GM12872 (cell line): ENCODE measurements around the gene C14orf132.

ENCODE experiments used
- TF ChIP-seq, protein P1 (sequence below): IDR thresholded peaks from 3 replicates; pipeline ENCODE4 v1.5.1; 2011; ENCODE audit warnings: low read depth, mild to moderate bottlenecking, low read length, moderate library complexity; ENCODE audit not compliant: insufficient read depth

Gene C14orf132

DNA sequence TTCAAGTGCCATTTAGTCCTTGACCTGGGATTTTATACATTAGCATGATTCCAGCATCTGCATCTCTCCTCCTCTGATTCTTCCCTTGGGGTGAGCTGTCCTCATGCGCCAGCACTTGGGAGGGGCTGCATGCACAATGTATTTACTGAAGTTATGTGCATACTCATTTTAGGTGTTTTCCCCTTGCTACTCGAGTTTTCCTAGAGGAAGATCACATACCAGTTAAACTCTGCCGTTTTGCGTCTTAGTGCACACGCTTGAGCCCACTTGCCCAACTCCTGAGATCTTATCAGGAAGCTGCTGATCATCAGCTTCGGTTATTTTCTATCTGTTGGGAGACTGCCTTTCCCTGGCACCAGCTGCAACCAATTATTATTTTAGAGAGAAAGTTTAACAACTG is 78.8 kb downstream of the C14orf132 start:
- TF ChIP-seq, protein P1, sequence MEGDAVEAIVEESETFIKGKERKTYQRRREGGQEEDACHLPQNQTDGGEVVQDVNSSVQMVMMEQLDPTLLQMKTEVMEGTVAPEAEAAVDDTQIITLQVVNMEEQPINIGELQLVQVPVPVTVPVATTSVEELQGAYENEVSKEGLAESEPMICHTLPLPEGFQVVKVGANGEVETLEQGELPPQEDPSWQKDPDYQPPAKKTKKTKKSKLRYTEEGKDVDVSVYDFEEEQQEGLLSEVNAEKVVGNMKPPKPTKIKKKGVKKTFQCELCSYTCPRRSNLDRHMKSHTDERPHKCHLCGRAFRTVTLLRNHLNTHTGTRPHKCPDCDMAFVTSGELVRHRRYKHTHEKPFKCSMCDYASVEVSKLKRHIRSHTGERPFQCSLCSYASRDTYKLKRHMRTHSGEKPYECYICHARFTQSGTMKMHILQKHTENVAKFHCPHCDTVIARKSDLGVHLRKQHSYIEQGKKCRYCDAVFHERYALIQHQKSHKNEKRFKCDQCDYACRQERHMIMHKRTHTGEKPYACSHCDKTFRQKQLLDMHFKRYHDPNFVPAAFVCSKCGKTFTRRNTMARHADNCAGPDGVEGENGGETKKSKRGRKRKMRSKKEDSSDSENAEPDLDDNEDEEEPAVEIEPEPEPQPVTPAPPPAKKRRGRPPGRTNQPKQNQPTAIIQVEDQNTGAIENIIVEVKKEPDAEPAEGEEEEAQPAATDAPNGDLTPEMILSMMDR: no peak

DNA sequence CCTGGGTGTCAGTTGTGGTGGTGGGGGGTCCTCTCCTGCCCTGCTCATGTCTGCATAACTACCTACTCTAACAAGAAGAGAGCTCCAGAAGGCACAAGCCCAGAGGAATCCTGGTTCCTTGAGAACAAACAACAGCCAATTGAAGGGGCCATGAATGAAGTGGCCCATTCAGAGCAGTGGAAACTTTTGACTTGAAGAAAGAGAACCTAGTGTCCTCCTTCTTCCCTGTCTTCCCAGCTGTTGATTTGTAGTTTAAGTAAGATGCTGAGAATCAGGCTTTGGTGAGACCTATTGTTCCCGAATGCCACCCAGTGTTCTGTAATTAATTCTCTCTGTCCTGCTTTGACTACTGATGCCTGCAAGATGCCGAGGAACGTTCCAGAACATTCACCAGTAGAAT is 79.2 kb downstream of the C14orf132 start:
- TF ChIP-seq, protein P1: no peak

DNA sequence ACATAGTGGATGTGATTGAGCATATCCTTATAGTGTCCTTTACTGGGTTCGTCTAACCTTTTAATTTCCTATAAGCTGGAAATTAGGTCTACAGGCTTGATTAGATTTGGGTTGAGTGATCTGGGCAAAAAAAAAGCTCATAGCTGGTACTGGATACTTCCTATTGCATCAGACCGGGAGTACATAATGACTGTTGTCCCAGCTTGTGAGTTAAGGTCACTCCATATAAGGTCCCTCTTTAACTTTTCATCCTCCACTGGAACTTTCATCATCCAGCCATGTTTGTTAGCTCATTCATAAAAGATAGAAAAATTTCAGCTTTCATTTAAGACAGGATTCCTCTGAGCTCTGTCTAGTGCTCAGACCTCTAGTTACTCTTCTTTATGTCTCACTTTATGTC is 80.8 kb downstream of the C14orf132 start:
- TF ChIP-seq, protein P1: no peak

DNA sequence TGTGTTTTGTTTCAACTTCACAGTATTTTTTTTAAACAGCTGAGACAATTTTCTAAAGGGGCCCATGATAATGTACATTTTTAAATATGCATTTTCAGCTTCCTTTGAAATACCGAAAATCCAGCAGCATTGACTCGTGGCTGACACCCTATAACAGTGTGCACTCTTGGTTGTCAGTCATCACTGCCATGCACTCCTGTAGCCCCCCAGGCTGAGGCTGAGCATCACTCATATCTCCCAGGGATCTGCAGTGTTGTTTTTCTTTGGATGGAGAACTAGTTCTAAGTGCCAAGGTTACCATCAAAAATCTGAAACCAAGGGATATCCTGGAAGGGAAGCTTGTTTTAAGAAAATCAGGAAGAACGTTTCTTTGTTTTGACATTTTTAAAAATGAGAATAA is 81.2 kb downstream of the C14orf132 start:
- TF ChIP-seq, protein P1: no peak

DNA sequence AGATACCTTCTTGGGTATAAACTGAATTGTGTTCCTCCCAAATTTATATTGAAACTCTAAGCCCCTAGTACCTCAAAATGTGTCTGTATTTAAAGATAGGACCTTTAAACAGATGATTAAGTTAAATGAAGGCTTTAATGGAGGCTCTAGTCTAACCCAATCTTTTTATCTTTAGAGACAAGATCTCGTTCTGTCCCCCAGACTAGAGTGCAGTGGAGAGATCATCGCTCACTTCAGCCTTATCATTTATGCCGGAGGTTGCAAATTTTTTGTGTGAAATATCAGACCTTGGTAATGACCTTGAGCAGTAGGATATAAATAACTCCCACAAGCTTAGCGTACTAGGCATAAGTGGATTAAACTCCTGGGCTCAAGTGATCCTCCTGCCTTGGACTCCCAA is 81.8 kb downstream of the C14orf132 start:
- TF ChIP-seq, protein P1: no peak

DNA sequence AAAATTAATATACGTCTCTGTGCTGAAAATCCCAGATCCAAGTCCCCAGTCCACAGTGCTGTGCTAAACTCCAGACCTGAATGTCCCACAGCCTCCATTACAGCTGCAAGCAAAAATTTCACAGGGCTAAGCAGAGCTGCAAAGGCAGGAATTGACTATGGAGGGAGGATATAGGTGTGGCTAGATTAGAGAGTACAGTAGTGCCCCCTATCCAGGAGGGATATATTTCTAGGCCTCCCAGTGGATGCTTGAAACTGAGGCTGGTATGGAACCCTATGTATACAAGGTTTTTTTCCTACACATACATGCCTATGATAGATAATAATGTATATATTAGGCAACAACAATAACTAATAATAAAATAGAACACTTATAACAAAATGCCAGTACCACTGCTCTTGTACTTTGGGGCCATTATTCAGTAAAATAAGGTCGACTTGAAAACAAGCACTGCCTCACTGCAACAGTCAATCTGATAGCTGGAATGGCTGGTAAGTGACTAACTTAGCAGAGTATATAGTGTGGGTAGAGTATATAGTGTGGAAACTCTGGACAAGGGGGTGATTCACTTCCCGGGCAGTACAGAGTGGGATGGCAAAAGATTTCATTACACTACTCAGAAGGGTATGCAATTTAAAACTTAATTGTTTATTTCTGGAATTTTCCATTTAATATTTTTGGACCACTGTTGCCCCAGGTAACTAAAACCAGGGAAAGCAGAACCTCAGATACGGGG is 82.7 kb downstream of the C14orf132 start:
- TF ChIP-seq, protein P1: no peak

DNA sequence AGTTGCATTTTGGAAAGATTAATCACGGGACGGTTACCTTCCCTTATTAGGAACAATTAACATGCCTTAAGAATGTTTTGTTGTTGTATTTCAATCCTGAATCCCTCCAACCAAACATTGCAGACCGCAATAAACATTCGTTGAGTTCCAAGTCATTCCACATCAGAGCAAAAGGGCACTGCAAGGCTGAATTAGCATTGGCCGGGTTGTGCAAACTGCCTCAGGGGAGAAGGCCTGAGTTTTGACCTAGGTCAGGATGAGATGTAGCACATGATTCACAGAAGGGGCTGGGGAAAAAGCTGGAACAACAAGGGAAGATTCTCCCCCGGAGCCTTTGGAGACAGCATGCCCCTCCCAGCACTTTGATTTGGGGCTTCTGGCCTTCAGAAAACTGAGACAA is 83.3 kb downstream of the C14orf132 start:
- TF ChIP-seq, protein P1: no peak

DNA sequence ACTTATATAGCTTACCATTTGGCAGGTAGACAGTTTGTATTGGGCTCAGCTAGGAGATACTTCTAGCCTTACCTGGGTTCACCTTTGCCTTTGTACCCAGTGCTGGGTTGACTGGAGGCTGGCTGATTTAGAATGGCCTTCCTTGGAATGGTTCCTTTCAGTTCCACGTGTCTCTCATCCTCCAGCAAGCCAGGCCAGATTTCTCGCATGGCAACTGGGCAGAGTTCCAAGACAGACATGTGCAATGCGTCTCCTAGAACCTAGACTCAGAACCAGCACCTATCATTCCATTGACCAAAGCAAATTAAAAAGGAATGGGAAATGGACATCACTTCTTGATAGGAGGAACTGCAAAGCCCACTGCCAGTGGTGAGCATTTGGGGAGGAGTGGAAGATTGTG is 86.4 kb downstream of the C14orf132 start:
- TF ChIP-seq, protein P1: no peak
